ENCODE results near the gene FABP7. TPM values are rescaled to one million over a fixed set of nuclear protein-coding genes. Genes with fewer than 3 reads are reported as not detected.
A peak's percentile ranks its signal among the peaks of the same experiment; 100 is the strongest.
"Not testable (repeated sequence)": the region's sequence is repeated elsewhere in the genome, so short reads cannot be mapped to it uniquely, and the experiment has no call there.

FABP7 gene
- total and polyA plus RNA-seq, 4 donors = not detected

DNA sequence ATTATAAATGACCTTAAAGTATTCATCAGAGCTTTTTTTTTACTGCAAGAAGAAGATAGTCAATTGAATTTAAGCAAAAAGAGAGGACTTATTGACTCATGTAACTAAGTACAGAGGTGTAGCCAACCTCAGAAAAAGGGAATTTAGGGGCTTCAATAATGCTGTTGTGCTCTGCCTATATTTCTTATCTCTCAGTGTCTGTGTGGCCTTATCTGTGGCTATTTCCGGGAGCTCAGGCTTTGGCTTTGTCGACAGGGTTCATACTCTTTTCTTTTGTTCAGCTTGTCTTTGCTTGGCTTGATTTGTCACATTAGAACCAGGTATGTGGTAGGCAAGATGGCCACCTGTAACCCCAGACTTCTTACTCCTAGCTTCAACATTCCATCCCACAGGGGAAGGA lies 38.6 kb upstream of the FABP7 start (continued):
- TF ChIP-seq, protein P1, sequence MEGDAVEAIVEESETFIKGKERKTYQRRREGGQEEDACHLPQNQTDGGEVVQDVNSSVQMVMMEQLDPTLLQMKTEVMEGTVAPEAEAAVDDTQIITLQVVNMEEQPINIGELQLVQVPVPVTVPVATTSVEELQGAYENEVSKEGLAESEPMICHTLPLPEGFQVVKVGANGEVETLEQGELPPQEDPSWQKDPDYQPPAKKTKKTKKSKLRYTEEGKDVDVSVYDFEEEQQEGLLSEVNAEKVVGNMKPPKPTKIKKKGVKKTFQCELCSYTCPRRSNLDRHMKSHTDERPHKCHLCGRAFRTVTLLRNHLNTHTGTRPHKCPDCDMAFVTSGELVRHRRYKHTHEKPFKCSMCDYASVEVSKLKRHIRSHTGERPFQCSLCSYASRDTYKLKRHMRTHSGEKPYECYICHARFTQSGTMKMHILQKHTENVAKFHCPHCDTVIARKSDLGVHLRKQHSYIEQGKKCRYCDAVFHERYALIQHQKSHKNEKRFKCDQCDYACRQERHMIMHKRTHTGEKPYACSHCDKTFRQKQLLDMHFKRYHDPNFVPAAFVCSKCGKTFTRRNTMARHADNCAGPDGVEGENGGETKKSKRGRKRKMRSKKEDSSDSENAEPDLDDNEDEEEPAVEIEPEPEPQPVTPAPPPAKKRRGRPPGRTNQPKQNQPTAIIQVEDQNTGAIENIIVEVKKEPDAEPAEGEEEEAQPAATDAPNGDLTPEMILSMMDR (IDR thresholded peaks at IDR 0.05; ENCODE audit: low read depth, low read length, missing input control) = no peak
- TF ChIP-seq TAF1 (conservative IDR thresholded peaks at IDR 0.05) (no peak), FOXA2 (IDR thresholded peaks at IDR 0.05) (no peak)

- TF ChIP-seq, protein P1 (IDR thresholded peaks at IDR 0.05; ENCODE audit: low read depth, low read length, missing input control) = peak; percentile 46
- peak; percentile 69 to 70 for TF ChIP-seq RAD21 (IDR thresholded peaks at IDR 0.05)
- WGBS = 25% methylated on average over 8 of the region's 8 CpGs
- not testable (repeated sequence) for H3K9ac ChIP-seq (ENCODE audit: low read depth in 1 of 2, low read length in 2 of 2); H3K4me1 ChIP-seq (ENCODE audit: control insufficient read depth in 4 of 4, insufficient read depth in 4 of 4, low read length in 3 of 4); DNase-seq (ENCODE audit: low spot score); H3K9me3 ChIP-seq (ENCODE audit: control insufficient read depth in 4 of 4, low read length in 3 of 4); H3K4me3 ChIP-seq (ENCODE audit: low read depth in 1 of 3, low read length in 3 of 3); H3K27me3 ChIP-seq (ENCODE audit: control insufficient read depth in 4 of 4, insufficient read depth in 4 of 4, low read length in 3 of 4); H3K36me3 ChIP-seq (ENCODE audit: control insufficient read depth in 4 of 4, insufficient read depth in 3 of 4, low read depth in 1 of 4, low read length in 3 of 4); H3K27ac ChIP-seq (ENCODE audit: low read depth in 1 of 2, low read length in 2 of 2)
Measured at GRCh38 chr6:122744247-122744646, 35.3 kb upstream of the FABP7 start.

- H3K27ac ChIP-seq (ENCODE audit: low read depth in 1 of 2, low read length in 2 of 2); H3K9ac ChIP-seq (ENCODE audit: low read depth in 1 of 2, low read length in 2 of 2); H3K27me3 ChIP-seq (ENCODE audit: control insufficient read depth in 4 of 4, insufficient read depth in 4 of 4, low read length in 3 of 4); H3K4me1 ChIP-seq (ENCODE audit: control insufficient read depth in 4 of 4, insufficient read depth in 4 of 4, low read length in 3 of 4); H3K9me3 ChIP-seq (ENCODE audit: control insufficient read depth in 4 of 4, low read length in 3 of 4); H3K4me3 ChIP-seq (ENCODE audit: low read depth in 1 of 3, low read length in 3 of 3); DNase-seq (ENCODE audit: low spot score); H3K36me3 ChIP-seq (ENCODE audit: control insufficient read depth in 4 of 4, insufficient read depth in 3 of 4, low read depth in 1 of 4, low read length in 3 of 4): not testable (repeated sequence)
- 91% methylated on average over 3 of the region's 3 CpGs for WGBS
Measured at GRCh38 chr6:122744856-122745255, 34.7 kb upstream of the FABP7 start.

- Histone ChIP-seq H3K4me3 (ENCODE audit: low read depth in 1 of 3, low read length in 3 of 3) (no peak overlapping the region), H3K9me3 (ENCODE audit: control insufficient read depth in 4 of 4, low read length in 3 of 4) (no peaks in the 10 kb centered on the region), H3K4me1 (ENCODE audit: control insufficient read depth in 4 of 4, insufficient read depth in 4 of 4, low read length in 3 of 4) (no peaks in the 10 kb centered on the region), H3K27ac (ENCODE audit: low read depth in 1 of 2, low read length in 2 of 2) (no peak overlapping the region), H3K36me3 (ENCODE audit: control insufficient read depth in 4 of 4, insufficient read depth in 3 of 4, low read depth in 1 of 4, low read length in 3 of 4) (no peaks in the 10 kb centered on the region), H3K9ac (ENCODE audit: low read depth in 1 of 2, low read length in 2 of 2) (no peak overlapping the region), H3K27me3 (ENCODE audit: control insufficient read depth in 4 of 4, insufficient read depth in 4 of 4, low read length in 3 of 4) (no peaks in the 10 kb centered on the region)
- DNase-seq (ENCODE audit: low spot score) = no peak
- 90% methylated on average over 9 of the region's 9 CpGs for WGBS
- TF ChIP-seq EGR1 (IDR thresholded peaks at IDR 0.05; ENCODE audit: low read depth in 2 of 2) = no peak
Measured at GRCh38 chr6:122746688-122747087, 32.8 kb upstream of the FABP7 start.

- H3K27ac ChIP-seq (ENCODE audit: low read depth in 1 of 2, low read length in 2 of 2) = no peak overlapping the region
- H3K27me3 ChIP-seq (ENCODE audit: control insufficient read depth in 4 of 4, insufficient read depth in 4 of 4, low read length in 3 of 4) = no peaks in the 10 kb centered on the region
- no peak overlapping the region for H3K4me3 ChIP-seq (ENCODE audit: low read depth in 1 of 3, low read length in 3 of 3)
- no peak for DNase-seq (ENCODE audit: low spot score)
- H3K9me3 ChIP-seq (ENCODE audit: control insufficient read depth in 4 of 4, low read length in 3 of 4) = no peaks in the 10 kb centered on the region
- WGBS = 90% methylated on average over 10 of the region's 10 CpGs
- H3K9ac ChIP-seq (ENCODE audit: low read depth in 1 of 2, low read length in 2 of 2) = no peak overlapping the region
- no peaks in the 10 kb centered on the region for H3K36me3 ChIP-seq (ENCODE audit: control insufficient read depth in 4 of 4, insufficient read depth in 3 of 4, low read depth in 1 of 4, low read length in 3 of 4)
- H3K4me1 ChIP-seq (ENCODE audit: control insufficient read depth in 4 of 4, insufficient read depth in 4 of 4, low read length in 3 of 4) = peaks cover 0 to 5% (median under 1%) of the 10 kb centered on the region in 4 donors
- TF ChIP-seq, protein P2, sequence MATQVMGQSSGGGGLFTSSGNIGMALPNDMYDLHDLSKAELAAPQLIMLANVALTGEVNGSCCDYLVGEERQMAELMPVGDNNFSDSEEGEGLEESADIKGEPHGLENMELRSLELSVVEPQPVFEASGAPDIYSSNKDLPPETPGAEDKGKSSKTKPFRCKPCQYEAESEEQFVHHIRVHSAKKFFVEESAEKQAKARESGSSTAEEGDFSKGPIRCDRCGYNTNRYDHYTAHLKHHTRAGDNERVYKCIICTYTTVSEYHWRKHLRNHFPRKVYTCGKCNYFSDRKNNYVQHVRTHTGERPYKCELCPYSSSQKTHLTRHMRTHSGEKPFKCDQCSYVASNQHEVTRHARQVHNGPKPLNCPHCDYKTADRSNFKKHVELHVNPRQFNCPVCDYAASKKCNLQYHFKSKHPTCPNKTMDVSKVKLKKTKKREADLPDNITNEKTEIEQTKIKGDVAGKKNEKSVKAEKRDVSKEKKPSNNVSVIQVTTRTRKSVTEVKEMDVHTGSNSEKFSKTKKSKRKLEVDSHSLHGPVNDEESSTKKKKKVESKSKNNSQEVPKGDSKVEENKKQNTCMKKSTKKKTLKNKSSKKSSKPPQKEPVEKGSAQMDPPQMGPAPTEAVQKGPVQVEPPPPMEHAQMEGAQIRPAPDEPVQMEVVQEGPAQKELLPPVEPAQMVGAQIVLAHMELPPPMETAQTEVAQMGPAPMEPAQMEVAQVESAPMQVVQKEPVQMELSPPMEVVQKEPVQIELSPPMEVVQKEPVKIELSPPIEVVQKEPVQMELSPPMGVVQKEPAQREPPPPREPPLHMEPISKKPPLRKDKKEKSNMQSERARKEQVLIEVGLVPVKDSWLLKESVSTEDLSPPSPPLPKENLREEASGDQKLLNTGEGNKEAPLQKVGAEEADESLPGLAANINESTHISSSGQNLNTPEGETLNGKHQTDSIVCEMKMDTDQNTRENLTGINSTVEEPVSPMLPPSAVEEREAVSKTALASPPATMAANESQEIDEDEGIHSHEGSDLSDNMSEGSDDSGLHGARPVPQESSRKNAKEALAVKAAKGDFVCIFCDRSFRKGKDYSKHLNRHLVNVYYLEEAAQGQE (IDR thresholded peaks at IDR 0.05) = no peak
- TF ChIP-seq NR2F2 (IDR thresholded peaks at IDR 0.05) = no peak
- TF ChIP-seq GABPA (IDR thresholded peaks at IDR 0.05 in 1 of 2, conservative IDR thresholded peaks at IDR 0.05 in 1 of 2) = no peak
- TF ChIP-seq FOXA1 (IDR thresholded peaks at IDR 0.05) = no peak
- TF ChIP-seq RXRA (IDR thresholded peaks at IDR 0.05) = no peak
- no peak for TF ChIP-seq SP1 (IDR thresholded peaks at IDR 0.05)
- TF ChIP-seq TAF1 (conservative IDR thresholded peaks at IDR 0.05) = no peak
- TF ChIP-seq, protein P3, sequence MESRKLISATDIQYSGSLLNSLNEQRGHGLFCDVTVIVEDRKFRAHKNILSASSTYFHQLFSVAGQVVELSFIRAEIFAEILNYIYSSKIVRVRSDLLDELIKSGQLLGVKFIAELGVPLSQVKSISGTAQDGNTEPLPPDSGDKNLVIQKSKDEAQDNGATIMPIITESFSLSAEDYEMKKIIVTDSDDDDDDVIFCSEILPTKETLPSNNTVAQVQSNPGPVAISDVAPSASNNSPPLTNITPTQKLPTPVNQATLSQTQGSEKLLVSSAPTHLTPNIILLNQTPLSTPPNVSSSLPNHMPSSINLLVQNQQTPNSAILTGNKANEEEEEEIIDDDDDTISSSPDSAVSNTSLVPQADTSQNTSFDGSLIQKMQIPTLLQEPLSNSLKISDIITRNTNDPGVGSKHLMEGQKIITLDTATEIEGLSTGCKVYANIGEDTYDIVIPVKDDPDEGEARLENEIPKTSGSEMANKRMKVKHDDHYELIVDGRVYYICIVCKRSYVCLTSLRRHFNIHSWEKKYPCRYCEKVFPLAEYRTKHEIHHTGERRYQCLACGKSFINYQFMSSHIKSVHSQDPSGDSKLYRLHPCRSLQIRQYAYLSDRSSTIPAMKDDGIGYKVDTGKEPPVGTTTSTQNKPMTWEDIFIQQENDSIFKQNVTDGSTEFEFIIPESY (IDR thresholded peaks at IDR 0.05) = no peak
- TF ChIP-seq HNF4G (IDR thresholded peaks at IDR 0.05) = no peak
Measured at GRCh38 chr6:122747573-122747972, 31.9 kb upstream of the FABP7 start.

All from liver (tissue), 9 donors.